Uterus (tissue), 4 donors: Measurements from ENCODE around the gene MYO9B. TPM values are rescaled to one million over a fixed set of nuclear protein-coding genes. Genes with fewer than 3 reads are reported as not detected.

Source experiments
- DNase-seq, 2 donors: peaks; one replicate each; pipeline ENCODE4 v3.0.0-alpha.2; 2019 to 2020
- H3K27ac ChIP-seq, 2 donors: fragments of 200-600 bp; sonication (generic); 1 replicate in 1 of 2; 2 replicates in 1 of 2; pipeline ENCODE4 v1.5.1; 2016 to 2018
- H3K27me3 ChIP-seq, 2 donors: fragments of 200-600 bp; sonication (generic); one replicate each; pipeline ENCODE4 v1.5.1; 2018 to 2019; ENCODE audit warnings: control low read depth in 1 of 2
- H3K36me3 ChIP-seq, 2 donors: fragments of 200-600 bp; sonication (generic); one replicate each; pipeline ENCODE4 v1.5.1; 2019; ENCODE audit warnings: control low read depth in 1 of 2
- H3K4me1 ChIP-seq, 2 donors: fragments of 200-600 bp; sonication (generic); one replicate each; pipeline ENCODE4 v1.5.1; 2018 to 2019; ENCODE audit warnings: control low read depth in 1 of 2
- H3K4me3 ChIP-seq, 2 donors: fragments of 200-600 bp; sonication (generic); 1 replicate in 1 of 2; 2 replicates in 1 of 2; pipeline ENCODE4 v1.5.1; 2018 to 2019; ENCODE audit warnings: mild to moderate bottlenecking in 1 of 2
- H3K9me3 ChIP-seq, 2 donors: fragments of 200-600 bp; sonication (generic); one replicate each; pipeline ENCODE4 v1.5.1; 2019; ENCODE audit warnings: control low read depth in 1 of 2
- CTCF ChIP-seq, 4 experiments: fragments of 200-600 bp in 2 of 4; fragments of 450-650 bp in 2 of 4; sonication (generic) in 2 of 4; IDR thresholded peaks; one replicate each; pipeline ENCODE4 v1.5.1; 2016 to 2019; ENCODE audit warnings: antibody characterized with exemption in 4 of 4, mild to moderate bottlenecking in 2 of 4, moderate library complexity in 1 of 4
- POLR2A ChIP-seq, 2 donors: fragments of 450-650 bp; IDR thresholded peaks; one replicate each; pipeline ENCODE4 v1.6.1; 2016; ENCODE audit warnings: antibody characterized with exemption in 2 of 2, mild to moderate bottlenecking in 1 of 2, moderate library complexity in 1 of 2
- intact Hi-C: fragments of 100-400 bp; cut with DNase I; formaldehyde crosslinking; loops from one replicate; pipeline ENCODE4 v1.15.1; 2023; ENCODE audit warnings: low total_unique reads
- total RNA-seq, 4 donors: library from RNA; depleted of rRNA in 3 of 4; stranded (reverse); fragments of >200 nt in 3 of 4; gene quantifications; one replicate each; pipeline versions ENCODE4 v1.1.0 to v1.2.4, GENCODE V29; 2014 to 2023
- donor health status: DM: yes; HTN: yes; CAD: no.

The MYO9B gene
- total RNA-seq, 4 donors from 2014 or later = 17.6 to 117 (median 54.1) TPM

- H3K4me1 ChIP-seq = peaks cover 5 to 22% of the 10 kb centered on the region in 2 donors
- no peaks in the 10 kb centered on the region for H3K36me3 ChIP-seq
- peak overlapping the region; percentile 77 to 84 for H3K4me3 ChIP-seq
- peak overlapping the region; percentile 91 to 92 for H3K27ac ChIP-seq
- DNase-seq = no peak
- intact Hi-C loops = loop anchor here (10.0 kb wide), 2 partner anchors 58 to 198 kb away; no protein-coding TSS in a partner anchor
- no peaks in the 10 kb centered on the region for H3K27me3 ChIP-seq
- TF ChIP-seq CTCF (IDR thresholded peaks at IDR 0.05) = no peak
- no peaks in the 10 kb centered on the region for H3K9me3 ChIP-seq
Observed at GRCh38 chr19:17076543-17076991, 990 bp downstream of the MYO9B start.

- Histone ChIP-seq H3K4me1 (peaks cover 5 to 26% of the 10 kb centered on the region in 2 donors), H3K27me3 (no peaks in the 10 kb centered on the region), H3K36me3 (no peaks in the 10 kb centered on the region), H3K27ac (peak overlapping the region in 1 of 2 donors; percentile 92), H3K9me3 (no peaks in the 10 kb centered on the region), H3K4me3 (no peak overlapping the region)
- no peak for DNase-seq
- intact Hi-C loops = loop anchor here (10.0 kb wide), 2 partner anchors 57 to 197 kb away; no protein-coding TSS in a partner anchor
- TF ChIP-seq CTCF (IDR thresholded peaks at IDR 0.05) (no peak), POLR2A (IDR thresholded peaks at IDR 0.05) (no peak)
Observed at GRCh38 chr19:17077447-17078028, 2.0 kb downstream of the MYO9B start.

- no peak for TF ChIP-seq CTCF (IDR thresholded peaks at IDR 0.05)
- TF ChIP-seq POLR2A (IDR thresholded peaks at IDR 0.05) = no peak
- Histone ChIP-seq H3K9me3 (no peaks in the 10 kb centered on the region), H3K27ac (peak overlapping the region; percentile 92 to 93), H3K27me3 (no peaks in the 10 kb centered on the region), H3K36me3 (no peaks in the 10 kb centered on the region), H3K4me1 (peaks cover 5 to 26% of the 10 kb centered on the region in 2 donors), H3K4me3 (no peak overlapping the region)
- intact Hi-C loops = loop anchor here (10.0 kb wide), 2 partner anchors 57 to 197 kb away; no protein-coding TSS in a partner anchor
- DNase-seq = no peak
Observed at GRCh38 chr19:17078036-17078919, 2.7 kb downstream of the MYO9B start.

GRCh38 chr19:17078920-17079709 lies 3.5 kb downstream of the MYO9B start:
- Histone ChIP-seq H3K36me3 (no peaks in the 10 kb centered on the region), H3K27me3 (no peaks in the 10 kb centered on the region), H3K4me3 (peak overlapping the region; percentile 14 to 33), H3K4me1 (peaks cover 2 to 22% of the 10 kb centered on the region in 2 donors), H3K27ac (peak overlapping the region; percentile 92 to 93), H3K9me3 (no peaks in the 10 kb centered on the region)
- TF ChIP-seq CTCF (IDR thresholded peaks at IDR 0.05) = no peak
- no peak for TF ChIP-seq POLR2A (IDR thresholded peaks at IDR 0.05)
- intact Hi-C loops = loop anchor here (10.0 kb wide), 2 partner anchors 56 to 196 kb away; no protein-coding TSS in a partner anchor
- no peak for DNase-seq
